ENCODE measurements around the gene CASKIN1.

DNA sequence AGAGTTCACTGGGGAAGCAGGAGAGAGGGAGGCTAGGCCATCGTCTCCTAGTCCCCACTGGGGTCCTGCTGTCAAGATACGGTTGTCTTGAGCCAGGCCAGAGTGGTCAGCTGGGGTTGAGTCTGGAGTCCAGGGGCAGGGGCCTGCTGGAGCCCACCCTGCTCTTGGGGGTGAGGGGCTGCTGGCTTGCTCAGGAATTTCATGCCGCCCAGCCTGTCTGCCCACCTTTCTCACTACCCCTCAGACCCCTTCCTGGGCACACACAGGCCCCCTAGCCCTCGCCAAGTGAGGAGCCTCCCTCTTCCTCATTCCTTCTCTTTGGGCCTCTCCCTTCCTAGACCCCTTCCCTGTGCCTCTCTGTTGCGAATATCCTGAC lies 39.6 kb downstream of the CASKIN1 start:
- TF ChIP-seq POLR2AphosphoS5 (IDR thresholded peaks at IDR 0.05; ENCODE audit: low read depth, low read length), result no peak
- no peak for TF ChIP-seq SIN3A (IDR thresholded peaks at IDR 0.05; ENCODE audit: borderline replicate concordance, insufficient read depth, low read length)

All from PFSK-1 (cell line).